GM23338 (cell line): ENCODE data around the gene KCTD21. TPM values are rescaled to one million over a fixed set of nuclear protein-coding genes. Genes with fewer than 3 reads are reported as not detected.

Experiments used
- ATAC-seq: fragments of 200-7000 bp; cut with Tn5 transposase; 3 replicates; pipeline ENCODE4 v1.9.1; 2020
- DNase-seq: peaks from one replicate; pipeline ENCODE4 v3.0.0-alpha.2; 2015; ENCODE audit warnings: low spot score
- H2AFZ ChIP-seq: fragments of 200-600 bp; sonication (generic); 2 replicates; pipeline ENCODE4 v1.8.0; 2016; ENCODE audit warnings: antibody characterized with exemption, mild to moderate bottlenecking, moderate library complexity
- H3F3A ChIP-seq: fragments of 200-600 bp; sonication (generic); replicated peaks from 2 replicates; pipeline ENCODE4 v1.8.0; 2017; ENCODE audit warnings: antibody characterized with exemption, mixed run types, low read depth
- H3K27ac ChIP-seq: fragments of 200-600 bp; sonication (generic); 2 replicates; pipeline ENCODE4 v1.6.1; 2016; ENCODE audit warnings: low read depth
- H3K27me3 ChIP-seq: fragments of 200-600 bp; sonication (generic); 2 replicates; pipeline ENCODE4 v1.8.0; 2016; ENCODE audit warnings: mild to moderate bottlenecking, mixed run types, moderate library complexity; ENCODE audit not compliant: insufficient read depth
- H3K36me3 ChIP-seq: fragments of 200-600 bp; sonication (generic); 2 replicates; pipeline ENCODE4 v1.8.0; 2016; ENCODE audit warnings: mild to moderate bottlenecking; ENCODE audit not compliant: insufficient read depth
- H3K4me1 ChIP-seq: fragments of 200-600 bp; sonication (generic); 2 replicates; pipeline ENCODE4 v1.8.0; 2016; ENCODE audit warnings: mild to moderate bottlenecking, moderate library complexity; ENCODE audit not compliant: insufficient read depth
- H3K4me2 ChIP-seq: fragments of 200-600 bp; sonication (generic); 2 replicates; pipeline ENCODE4 v1.7.1; 2017; ENCODE audit warnings: mixed run types
- H3K4me3 ChIP-seq: fragments of 200-600 bp; sonication (generic); 2 replicates; pipeline ENCODE4 v1.6.1; 2016; ENCODE audit warnings: mixed run types
- H3K79me2 ChIP-seq: fragments of 200-600 bp; sonication (generic); replicated peaks from 2 replicates; pipeline ENCODE4 v1.8.0; 2017; ENCODE audit warnings: mild to moderate bottlenecking; ENCODE audit not compliant: insufficient read depth
- H3K9me2 ChIP-seq: fragments of 200-600 bp; sonication (generic); 2 replicates; pipeline ENCODE4 v1.8.0; 2017; ENCODE audit not compliant: insufficient read depth
- H4K20me1 ChIP-seq: fragments of 200-600 bp; sonication (generic); replicated peaks from 2 replicates; pipeline ENCODE4 v1.8.0; 2017; ENCODE audit warnings: mild to moderate bottlenecking; ENCODE audit not compliant: insufficient read depth
- H3K27ac Mint-ChIP-seq: 2 replicates; pipeline ENCODE4 v1.8.0; 2020; ENCODE audit warnings: inconsistent platforms, mild to moderate bottlenecking, moderate library complexity, mixed read lengths
- H3K27me3 Mint-ChIP-seq: 3 replicates; pipeline ENCODE4 v1.8.0; 2022; ENCODE audit warnings: low read depth, mild to moderate bottlenecking, moderate library complexity, mixed read lengths, inconsistent platforms; ENCODE audit not compliant: insufficient read depth, poor library complexity
- H3K36me3 Mint-ChIP-seq: 3 replicates; pipeline ENCODE4 v1.8.0; 2021; ENCODE audit warnings: low read depth, mild to moderate bottlenecking, inconsistent platforms, moderate library complexity, mixed read lengths
- H3K4me1 Mint-ChIP-seq: 3 replicates; pipeline ENCODE4 v1.8.0; 2020; ENCODE audit warnings: mild to moderate bottlenecking, inconsistent platforms, mixed read lengths
- H3K4me3 Mint-ChIP-seq: 3 replicates; pipeline ENCODE4 v1.8.0; 2021; ENCODE audit warnings: moderate library complexity, mild to moderate bottlenecking, inconsistent platforms, mixed read lengths
- H3K9me3 Mint-ChIP-seq: 3 replicates; pipeline ENCODE4 v1.8.0; 2020; ENCODE audit warnings: moderate library complexity, mild to moderate bottlenecking, inconsistent platforms, mixed read lengths
- CREB1 ChIP-seq: fragments of 250-450 bp; sonication (Bioruptor Pico); IDR thresholded peaks from 2 replicates; pipeline ENCODE4 v1.5.0; 2020; ENCODE audit warnings: low read depth, mild to moderate bottlenecking, moderate library complexity
- CTCF ChIP-seq, 2 experiments: fragments of 200-600 bp in 1 of 2; sonication (generic) in 1 of 2; conservative IDR thresholded peaks; 2 replicates each; pipeline versions ENCODE4 v1.5.1 to v1.6.1; 2016 to 2017; ENCODE audit warnings: antibody characterized with exemption in 2 of 2, low read depth in 2 of 2, mild to moderate bottlenecking in 2 of 2, moderate library complexity in 1 of 2
- ETS1 ChIP-seq: IDR thresholded peaks from 2 replicates; pipeline ENCODE4 v1.6.1; 2016; ENCODE audit warnings: antibody characterized with exemption
- JUNB ChIP-seq: IDR thresholded peaks from one replicate; pipeline ENCODE4 v1.6.1; 2016; ENCODE audit warnings: antibody characterized with exemption; ENCODE audit not compliant: unreplicated experiment
- POLR2AphosphoS5 ChIP-seq: IDR thresholded peaks from 2 replicates; pipeline ENCODE4 v1.6.1; 2016; ENCODE audit warnings: antibody characterized with exemption, low read depth
- REST ChIP-seq: IDR thresholded peaks from one replicate; pipeline ENCODE4 v1.6.1; 2018; ENCODE audit warnings: antibody characterized with exemption; ENCODE audit not compliant: unreplicated experiment
- STAT1 ChIP-seq: IDR thresholded peaks from one replicate; pipeline ENCODE4 v1.6.1; 2016; ENCODE audit warnings: antibody characterized with exemption; ENCODE audit not compliant: unreplicated experiment
- ZNF114 ChIP-seq: fragments of 250-450 bp; sonication (Bioruptor Pico); IDR thresholded peaks from 2 replicates; pipeline ENCODE4 v1.5.0; 2020; ENCODE audit warnings: mild to moderate bottlenecking, moderate library complexity
- ZNF462 ChIP-seq: fragments of 250-450 bp; sonication (Bioruptor Pico); IDR thresholded peaks from 2 replicates; pipeline ENCODE4 v1.5.0; 2020; ENCODE audit warnings: mild to moderate bottlenecking, moderate library complexity
- polyA plus RNA-seq: library from polyadenylated mRNA; unstranded; fragments of >200 nt; fragmentation: Nextera tagmentation; extraction: Ambion mirVana; gene quantifications from 2 replicates; pipeline ENCODE4 v1.2.1, GENCODE V29; 2016
- total RNA-seq: library from RNA; depleted of rRNA; stranded (reverse); fragments of >200 nt; shearing (Covaris generic); gene quantifications from 2 replicates; pipeline ENCODE4 v1.2.3, GENCODE V29; 2014

KCTD21 gene
- total and polyA plus RNA-seq, 2 experiments from 2014 or later = 1.0 to 3.7 TPM

- H3K4me2 ChIP-seq = no peak overlapping the region
- H3K36me3 ChIP-seq = no peaks in the 10 kb centered on the region
- Mint-ChIP-seq H3K4me1 (no peaks in the 10 kb centered on the region; the same call in 2 of the 3 replicates), H3K27ac (no peak overlapping the region), H3K9me3 (no peaks in the 10 kb centered on the region), H3K36me3 (no peaks in the 10 kb centered on the region; the same call in 2 of the 3 replicates), H3K4me3 (no peak overlapping the region), H3K27me3 (no peaks in the 10 kb centered on the region)
- no peak for TF ChIP-seq ETS1
- TF ChIP-seq JUNB = no peak
- TF ChIP-seq CREB1 = no peak
- TF ChIP-seq STAT1 = no peak
- TF ChIP-seq ZNF462 (CRISPR knock-in tag) = no peak
- no peak for TF ChIP-seq CTCF (conservative IDR thresholded peaks at IDR 0.05; ENCODE audit: low read depth in 2 of 2)
- TF ChIP-seq REST = no peak
- TF ChIP-seq ZNF114 (CRISPR knock-in tag) = no peak
- TF ChIP-seq POLR2AphosphoS5 = no peak
- no peaks in the 10 kb centered on the region for H3F3A ChIP-seq
- H3K27ac ChIP-seq = no peak overlapping the region
- no peaks in the 10 kb centered on the region for H4K20me1 ChIP-seq
- no peaks in the 10 kb centered on the region for H3K79me2 ChIP-seq
- no peak overlapping the region for H3K4me3 ChIP-seq
- ATAC-seq (no peak), DNase-seq (no peak)
- H2AFZ ChIP-seq = no peak overlapping the region
- H3K9me2 ChIP-seq = no peaks in the 10 kb centered on the region
- no peaks in the 10 kb centered on the region; the same call in 1 of the 2 replicates for H3K4me1 ChIP-seq
- H3K27me3 ChIP-seq = no peaks in the 10 kb centered on the region
Observed at GRCh38 chr11:78230161-78230877, 41.9 kb upstream of the KCTD21 start.
